HL-60 (cell line): Measurements from ENCODE around the gene CSMD2.

Experiments used
- CTCF ChIP-seq: IDR thresholded peaks from one replicate; pipeline ENCODE4 v1.5.1; 2011; ENCODE audit warnings: low read length, control low read depth, inconsistent platforms; ENCODE audit not compliant: insufficient read depth
- POLR2AphosphoS5 ChIP-seq: IDR thresholded peaks from 2 replicates; pipeline ENCODE4 v1.6.1; 2012; ENCODE audit warnings: low read depth
- SPI1 ChIP-seq: IDR thresholded peaks from 2 replicates; pipeline ENCODE4 v1.6.1; 2012; ENCODE audit warnings: low read depth, mild to moderate bottlenecking, borderline replicate concordance

- TF ChIP-seq CTCF (no peak), POLR2AphosphoS5 (no peak), SPI1 (no peak)
These were observed 258.9 kb downstream of the CSMD2 start for GRCh38 chr1:33906156-33906555.
